Tibial artery (tissue), 4 donors: ENCODE data around the gene ETV6.

Experiments used
- DNase-seq, 2 donors: peaks; one replicate each; pipeline ENCODE4 v3.0.0-alpha.2; 2019
- H3K27ac ChIP-seq, 2 donors: fragments of 200-600 bp; sonication (generic) in 1 of 2; 1 replicate in 1 of 2; 2 replicates in 1 of 2; pipeline ENCODE4 v1.5.1; 2018 to 2019; ENCODE audit warnings: mild to moderate bottlenecking in 1 of 2
- H3K27me3 ChIP-seq, 2 donors: fragments of 200-600 bp; sonication (generic) in 1 of 2; one replicate each; pipeline versions ENCODE4 v1.5.1 to v1.6.0; 2016 to 2019
- H3K36me3 ChIP-seq, 3 donors: fragments of 200-600 bp; sonication (generic) in 2 of 3; one replicate each; pipeline ENCODE4 v1.5.1; 2016 to 2019; ENCODE audit warnings: mild to moderate bottlenecking in 2 of 3
- H3K4me1 ChIP-seq, 4 donors: fragments of 200-600 bp; sonication (generic) in 2 of 4; 1 replicate in 3 of 4; 2 replicates in 1 of 4; pipeline ENCODE4 v1.5.1; 2016 to 2019
- H3K4me3 ChIP-seq, 2 donors: fragments of 200-600 bp; sonication (generic) in 1 of 2; 1 replicate in 1 of 2; 2 replicates in 1 of 2; pipeline ENCODE4 v1.5.1; 2018 to 2019; ENCODE audit warnings: mild to moderate bottlenecking in 2 of 2
- H3K9me3 ChIP-seq, 3 donors: fragments of 200-600 bp; sonication (generic) in 1 of 3; one replicate each; pipeline ENCODE4 v1.5.1; 2016 to 2019
- intact Hi-C: fragments of 100-400 bp; cut with DNase I; formaldehyde crosslinking; loops from one replicate; pipeline ENCODE4 v1.15.0; 2023; ENCODE audit warnings: low total_unique reads
- TF ChIP-seq, protein P1 (sequence below), 2 experiments: fragments of 200-600 bp in 1 of 2; fragments of 450-650 bp in 1 of 2; IDR thresholded peaks; one replicate each; pipeline ENCODE4 v1.5.1; 2017 to 2019; ENCODE audit warnings: antibody characterized with exemption in 2 of 2, mild to moderate bottlenecking in 1 of 2, moderate library complexity in 1 of 2

Gene ETV6

GRCh38 chr12:11865824-11866223 is 216.3 kb downstream of the ETV6 start:
- peaks cover 0 to 40% (median 27%) of the 10 kb centered on the region in 4 donors for H3K4me1 ChIP-seq
- peaks cover 14 to 22% (median 21%) of the 10 kb centered on the region in 3 donors for H3K36me3 ChIP-seq
- H3K27me3 ChIP-seq = no peaks in the 10 kb centered on the region
- intact Hi-C loops = no loop called here
- peaks cover 0 to 8% (median 6%) of the 10 kb centered on the region in 3 donors for H3K9me3 ChIP-seq
- TF ChIP-seq, protein P1, sequence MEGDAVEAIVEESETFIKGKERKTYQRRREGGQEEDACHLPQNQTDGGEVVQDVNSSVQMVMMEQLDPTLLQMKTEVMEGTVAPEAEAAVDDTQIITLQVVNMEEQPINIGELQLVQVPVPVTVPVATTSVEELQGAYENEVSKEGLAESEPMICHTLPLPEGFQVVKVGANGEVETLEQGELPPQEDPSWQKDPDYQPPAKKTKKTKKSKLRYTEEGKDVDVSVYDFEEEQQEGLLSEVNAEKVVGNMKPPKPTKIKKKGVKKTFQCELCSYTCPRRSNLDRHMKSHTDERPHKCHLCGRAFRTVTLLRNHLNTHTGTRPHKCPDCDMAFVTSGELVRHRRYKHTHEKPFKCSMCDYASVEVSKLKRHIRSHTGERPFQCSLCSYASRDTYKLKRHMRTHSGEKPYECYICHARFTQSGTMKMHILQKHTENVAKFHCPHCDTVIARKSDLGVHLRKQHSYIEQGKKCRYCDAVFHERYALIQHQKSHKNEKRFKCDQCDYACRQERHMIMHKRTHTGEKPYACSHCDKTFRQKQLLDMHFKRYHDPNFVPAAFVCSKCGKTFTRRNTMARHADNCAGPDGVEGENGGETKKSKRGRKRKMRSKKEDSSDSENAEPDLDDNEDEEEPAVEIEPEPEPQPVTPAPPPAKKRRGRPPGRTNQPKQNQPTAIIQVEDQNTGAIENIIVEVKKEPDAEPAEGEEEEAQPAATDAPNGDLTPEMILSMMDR (IDR thresholded peaks at IDR 0.05) = no peak
- H3K27ac ChIP-seq = no peak overlapping the region
- no peak for DNase-seq
- H3K4me3 ChIP-seq = no peak overlapping the region

DNA sequence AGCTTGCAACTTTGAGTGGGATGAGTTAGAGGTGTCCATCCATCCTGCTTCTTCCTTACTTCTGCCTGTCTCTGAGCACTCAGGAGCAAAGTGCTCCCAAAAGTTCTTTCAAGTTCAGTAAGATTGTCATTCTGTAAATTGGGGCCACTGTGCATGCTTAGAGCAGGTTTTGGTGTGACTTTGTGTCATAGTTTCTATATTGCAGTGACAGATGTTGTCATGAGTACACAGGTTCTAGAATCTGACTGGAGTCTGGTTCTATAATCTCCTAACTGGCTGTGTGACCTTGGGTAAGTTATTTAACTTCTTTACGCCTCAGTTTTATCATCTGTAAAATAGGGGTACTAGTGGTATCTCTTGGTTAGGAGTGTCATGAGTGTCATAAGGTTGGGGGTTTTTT is 218.6 kb downstream of the ETV6 start:
- DNase-seq = no peak
- H3K36me3 ChIP-seq = peaks cover 20 to 40% (median 28%) of the 10 kb centered on the region in 3 donors
- H3K4me1 ChIP-seq = peaks cover 0 to 24% (median 11%) of the 10 kb centered on the region in 4 donors
- H3K27ac ChIP-seq = peak overlapping the region in 1 of 2 donors; percentile 16
- H3K4me3 ChIP-seq = no peak overlapping the region
- TF ChIP-seq, protein P1 (IDR thresholded peaks at IDR 0.05) = no peak
- H3K27me3 ChIP-seq = no peaks in the 10 kb centered on the region
- peaks cover 0 to 8% (median 6%) of the 10 kb centered on the region in 3 donors for H3K9me3 ChIP-seq
- intact Hi-C loops = no loop called here

DNA sequence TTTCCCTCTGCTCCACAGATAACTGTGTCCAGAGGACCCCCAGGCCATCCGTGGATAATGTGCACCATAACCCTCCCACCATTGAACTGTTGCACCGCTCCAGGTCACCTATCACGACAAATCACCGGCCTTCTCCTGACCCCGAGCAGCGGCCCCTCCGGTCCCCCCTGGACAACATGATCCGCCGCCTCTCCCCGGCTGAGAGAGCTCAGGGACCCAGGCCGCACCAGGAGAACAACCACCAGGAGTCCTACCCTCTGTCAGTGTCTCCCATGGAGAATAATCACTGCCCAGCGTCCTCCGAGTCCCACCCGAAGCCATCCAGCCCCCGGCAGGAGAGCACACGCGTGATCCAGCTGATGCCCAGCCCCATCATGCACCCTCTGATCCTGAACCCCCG is 219.9 kb downstream of the ETV6 start:
- Histone ChIP-seq H3K27me3 (no peaks in the 10 kb centered on the region), H3K27ac (peak overlapping the region in 1 of 2 donors; percentile 32), H3K9me3 (peaks cover 0 to 8% (median 6%) of the 10 kb centered on the region in 3 donors), H3K36me3 (peaks cover 20 to 40% (median 28%) of the 10 kb centered on the region in 3 donors), H3K4me1 (peaks cover 0 to 10% (median 2%) of the 10 kb centered on the region in 4 donors), H3K4me3 (no peak overlapping the region)
- intact Hi-C loops = no loop called here
- DNase-seq = no peak
- TF ChIP-seq, protein P1 (IDR thresholded peaks at IDR 0.05) = no peak

DNA sequence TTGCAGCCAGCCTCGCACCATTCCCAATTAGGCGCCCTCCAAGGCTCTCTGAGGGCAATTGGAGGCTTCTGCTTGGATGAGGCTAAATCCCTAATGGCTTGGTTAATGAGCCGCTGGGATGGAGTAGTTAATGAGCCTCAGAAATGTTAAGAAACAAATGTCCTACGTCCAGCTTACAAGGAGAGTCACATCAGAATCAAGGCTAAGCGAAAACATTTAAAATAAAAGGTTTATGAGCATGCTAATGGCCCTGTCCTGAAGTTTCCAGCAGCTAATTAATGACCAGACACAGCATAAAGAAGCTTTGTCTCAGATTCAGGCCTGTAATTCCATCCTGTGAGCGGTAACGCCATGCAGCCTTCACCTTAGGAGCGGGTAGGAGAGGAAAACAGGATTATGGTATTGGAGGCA is 220.6 kb downstream of the ETV6 start:
- DNase-seq = no peak
- peaks cover 0 to 6% (median 1%) of the 10 kb centered on the region in 4 donors for H3K4me1 ChIP-seq
- peaks cover 0 to 8% (median 6%) of the 10 kb centered on the region in 3 donors for H3K9me3 ChIP-seq
- TF ChIP-seq, protein P1 (IDR thresholded peaks at IDR 0.05) = no peak
- H3K4me3 ChIP-seq = no peak overlapping the region
- intact Hi-C loops = no loop called here
- H3K36me3 ChIP-seq = peaks cover 20 to 40% (median 28%) of the 10 kb centered on the region in 3 donors
- peak overlapping the region in 1 of 2 donors; percentile 32 for H3K27ac ChIP-seq
- H3K27me3 ChIP-seq = no peaks in the 10 kb centered on the region

GRCh38 chr12:11872055-11872454 is 222.6 kb downstream of the ETV6 start:
- DNase-seq = no peak
- Histone ChIP-seq H3K4me1 (peaks cover 0 to 26% (median 12%) of the 10 kb centered on the region in 4 donors), H3K9me3 (no peaks in the 10 kb centered on the region), H3K36me3 (peaks cover 20 to 40% (median 23%) of the 10 kb centered on the region in 3 donors), H3K27ac (peak overlapping the region in 1 of 2 donors; percentile 30), H3K4me3 (no peak overlapping the region), H3K27me3 (no peaks in the 10 kb centered on the region)
- intact Hi-C loops = no loop called here
- TF ChIP-seq, protein P1 (IDR thresholded peaks at IDR 0.05) = no peak
